Endometrium (tissue), 2 donors: ENCODE measurements around the gene NCOA4.
"Not testable (repeated sequence)": the region's sequence is repeated elsewhere in the genome, so short reads cannot be mapped to it uniquely, and the experiment has no call there.

Source experiments
- FAIRE-seq: peaks from 2 replicates; lab custom pipeline; 2012; peaks lifted over from hg19 to GRCh38; lab: Jason Lieb, UNC
- donor health status: control.
- donor health status: control.

NCOA4 gene

GRCh38 chr10:45981367-45981766 is 49.1 kb downstream of the NCOA4 start:
- not testable (repeated sequence) for FAIRE-seq

GRCh38 chr10:45978554-45978953 is 51.9 kb downstream of the NCOA4 start:
- not testable (repeated sequence) for FAIRE-seq

- not testable (repeated sequence) for FAIRE-seq
These were observed 56.4 kb downstream of the NCOA4 start for GRCh38 chr10:45974041-45974440.

- FAIRE-seq = not testable (repeated sequence)
These were observed 57.6 kb downstream of the NCOA4 start for GRCh38 chr10:45972813-45973169.

GRCh38 chr10:45972106-45972812 is 58.2 kb downstream of the NCOA4 start, which contains the start of gene TIMM23:
Gene TIMM23 (plus strand): TSS chr10:45972489. CDS start chr10:45972625, 136 bp downstream.
- FAIRE-seq = not testable (repeated sequence)

- not testable (repeated sequence) for FAIRE-seq
These were observed 58.7 kb downstream of the NCOA4 start for GRCh38 chr10:45971742-45972105.

GRCh38 chr10:45971019-45971418 is 59.4 kb downstream of the NCOA4 start:
- not testable (repeated sequence) for FAIRE-seq

GRCh38 chr10:45962686-45963452 is 67.6 kb downstream of the NCOA4 start:
- FAIRE-seq = not testable (repeated sequence)

GRCh38 chr10:45957928-45958327 is 72.5 kb downstream of the NCOA4 start:
- FAIRE-seq = not testable (repeated sequence)

- FAIRE-seq = not testable (repeated sequence)
These were observed 73.8 kb downstream of the NCOA4 start for GRCh38 chr10:45956634-45957033.
